Measurements from ENCODE around the gene ZNF716.

Gene ZNF716

GRCh38 chr7:57412618-57413017, 37.4 kb upstream of the ZNF716 start:
- no peaks in the 10 kb centered on the region for H3K36me3 ChIP-seq (ENCODE audit: insufficient read depth, low read length)
- no peaks in the 10 kb centered on the region for H3K9me3 ChIP-seq (ENCODE audit: low read depth, low read length)
- DNase-seq (ENCODE audit: low read depth, low spot score): no peak
- no peak overlapping the region for H3K9ac ChIP-seq (ENCODE audit: insufficient read length)
- no peak overlapping the region for H3K4me3 ChIP-seq
- H3K27ac ChIP-seq: no peak overlapping the region
- no peak for TF ChIP-seq POLR2AphosphoS5 (IDR thresholded peaks at IDR 0.05; ENCODE audit: borderline replicate concordance, low read depth, low read length)
- TF ChIP-seq FOXP2 (optimal IDR thresholded peaks at IDR 0.05; ENCODE audit: control extremely low read depth, extremely low read length, insufficient read depth): no peak
- no peak for TF ChIP-seq EZH2 (IDR thresholded peaks at IDR 0.05)

- H3K36me3 ChIP-seq (ENCODE audit: insufficient read depth, low read length): no peaks in the 10 kb centered on the region
- H3K9me3 ChIP-seq (ENCODE audit: low read depth, low read length): no peaks in the 10 kb centered on the region
- no peak overlapping the region for H3K27ac ChIP-seq
- H3K9ac ChIP-seq (ENCODE audit: insufficient read length): no peak overlapping the region
- no peak for DNase-seq (ENCODE audit: low read depth, low spot score)
- H3K4me3 ChIP-seq: no peak overlapping the region
- no peak for TF ChIP-seq POLR2AphosphoS5 (IDR thresholded peaks at IDR 0.05; ENCODE audit: borderline replicate concordance, low read depth, low read length)
- TF ChIP-seq EZH2 (IDR thresholded peaks at IDR 0.05): no peak
- no peak for TF ChIP-seq FOXP2 (optimal IDR thresholded peaks at IDR 0.05; ENCODE audit: control extremely low read depth, extremely low read length, insufficient read depth)
Observed at GRCh38 chr7:57413529-57414398, 36.2 kb upstream of the ZNF716 start.

GRCh38 chr7:57414415-57414814, 35.6 kb upstream of the ZNF716 start:
- Histone ChIP-seq H3K9me3 (ENCODE audit: low read depth, low read length) (no peaks in the 10 kb centered on the region), H3K4me3 (no peak overlapping the region), H3K36me3 (ENCODE audit: insufficient read depth, low read length) (no peaks in the 10 kb centered on the region), H3K27ac (no peak overlapping the region), H3K9ac (ENCODE audit: insufficient read length) (no peak overlapping the region)
- TF ChIP-seq POLR2AphosphoS5 (IDR thresholded peaks at IDR 0.05; ENCODE audit: borderline replicate concordance, low read depth, low read length): no peak
- no peak for TF ChIP-seq EZH2 (IDR thresholded peaks at IDR 0.05)
- no peak for TF ChIP-seq FOXP2 (optimal IDR thresholded peaks at IDR 0.05; ENCODE audit: control extremely low read depth, extremely low read length, insufficient read depth)
- DNase-seq (ENCODE audit: low read depth, low spot score): no peak

GRCh38 chr7:57414852-57415251, 35.1 kb upstream of the ZNF716 start:
- H3K9me3 ChIP-seq (ENCODE audit: low read depth, low read length): no peaks in the 10 kb centered on the region
- H3K36me3 ChIP-seq (ENCODE audit: insufficient read depth, low read length): no peaks in the 10 kb centered on the region
- H3K27ac ChIP-seq: no peak overlapping the region
- TF ChIP-seq FOXP2 (optimal IDR thresholded peaks at IDR 0.05; ENCODE audit: control extremely low read depth, extremely low read length, insufficient read depth) (no peak), POLR2AphosphoS5 (IDR thresholded peaks at IDR 0.05; ENCODE audit: borderline replicate concordance, low read depth, low read length) (no peak), EZH2 (IDR thresholded peaks at IDR 0.05) (no peak)
- H3K4me3 ChIP-seq: no peak overlapping the region
- H3K9ac ChIP-seq (ENCODE audit: insufficient read length): no peak overlapping the region
- no peak for DNase-seq (ENCODE audit: low read depth, low spot score)

GRCh38 chr7:57415326-57415725, 34.7 kb upstream of the ZNF716 start:
- Histone ChIP-seq H3K4me3 (no peak overlapping the region), H3K9ac (ENCODE audit: insufficient read length) (no peak overlapping the region), H3K36me3 (ENCODE audit: insufficient read depth, low read length) (no peaks in the 10 kb centered on the region), H3K9me3 (ENCODE audit: low read depth, low read length) (no peaks in the 10 kb centered on the region), H3K27ac (no peak overlapping the region)
- TF ChIP-seq POLR2AphosphoS5 (IDR thresholded peaks at IDR 0.05; ENCODE audit: borderline replicate concordance, low read depth, low read length) (no peak), EZH2 (IDR thresholded peaks at IDR 0.05) (no peak), FOXP2 (optimal IDR thresholded peaks at IDR 0.05; ENCODE audit: control extremely low read depth, extremely low read length, insufficient read depth) (no peak)
- no peak for DNase-seq (ENCODE audit: low read depth, low spot score)

- no peak overlapping the region for H3K27ac ChIP-seq
- H3K36me3 ChIP-seq (ENCODE audit: insufficient read depth, low read length): no peaks in the 10 kb centered on the region
- H3K4me3 ChIP-seq: no peak overlapping the region
- no peak for DNase-seq (ENCODE audit: low read depth, low spot score)
- no peak overlapping the region for H3K9ac ChIP-seq (ENCODE audit: insufficient read length)
- TF ChIP-seq FOXP2 (optimal IDR thresholded peaks at IDR 0.05; ENCODE audit: control extremely low read depth, extremely low read length, insufficient read depth) (no peak), EZH2 (IDR thresholded peaks at IDR 0.05) (no peak), POLR2AphosphoS5 (IDR thresholded peaks at IDR 0.05; ENCODE audit: borderline replicate concordance, low read depth, low read length) (no peak)
- no peaks in the 10 kb centered on the region for H3K9me3 ChIP-seq (ENCODE audit: low read depth, low read length)
Observed at GRCh38 chr7:57415730-57416129, 34.2 kb upstream of the ZNF716 start.

- Histone ChIP-seq H3K27ac (no peak overlapping the region), H3K9ac (ENCODE audit: insufficient read length) (no peak overlapping the region), H3K4me3 (no peak overlapping the region), H3K9me3 (ENCODE audit: low read depth, low read length) (no peaks in the 10 kb centered on the region), H3K36me3 (ENCODE audit: insufficient read depth, low read length) (no peaks in the 10 kb centered on the region)
- no peak for TF ChIP-seq POLR2AphosphoS5 (IDR thresholded peaks at IDR 0.05; ENCODE audit: borderline replicate concordance, low read depth, low read length)
- no peak for TF ChIP-seq FOXP2 (optimal IDR thresholded peaks at IDR 0.05; ENCODE audit: control extremely low read depth, extremely low read length, insufficient read depth)
- TF ChIP-seq EZH2 (IDR thresholded peaks at IDR 0.05): no peak
- DNase-seq (ENCODE audit: low read depth, low spot score): no peak
Observed at GRCh38 chr7:57416601-57417358, 33.2 kb upstream of the ZNF716 start.

- no peak overlapping the region for H3K27ac ChIP-seq
- no peak overlapping the region for H3K9ac ChIP-seq (ENCODE audit: insufficient read length)
- TF ChIP-seq POLR2AphosphoS5 (IDR thresholded peaks at IDR 0.05; ENCODE audit: borderline replicate concordance, low read depth, low read length) (no peak), FOXP2 (optimal IDR thresholded peaks at IDR 0.05; ENCODE audit: control extremely low read depth, extremely low read length, insufficient read depth) (no peak), EZH2 (IDR thresholded peaks at IDR 0.05) (no peak)
- H3K36me3 ChIP-seq (ENCODE audit: insufficient read depth, low read length): no peaks in the 10 kb centered on the region
- H3K9me3 ChIP-seq (ENCODE audit: low read depth, low read length): no peaks in the 10 kb centered on the region
- H3K4me3 ChIP-seq: no peak overlapping the region
- no peak for DNase-seq (ENCODE audit: low read depth, low spot score)
Observed at GRCh38 chr7:57417736-57418135, 32.2 kb upstream of the ZNF716 start.
